HG02981 (cell line): ENCODE results near the gene KCNJ10.
"Not testable (repeated sequence)": the region's sequence is repeated elsewhere in the genome, so short reads cannot be mapped to it uniquely, and the experiment has no call there.

ENCODE experiments used
- ATAC-seq: cut with Tn5 transposase; IDR thresholded peaks from one replicate; pipeline ENCODE4 v1.9.1; 2021; ENCODE audit warnings: mild to moderate bottlenecking, moderate library complexity; ENCODE audit not compliant: unreplicated experiment

The KCNJ10 gene

DNA sequence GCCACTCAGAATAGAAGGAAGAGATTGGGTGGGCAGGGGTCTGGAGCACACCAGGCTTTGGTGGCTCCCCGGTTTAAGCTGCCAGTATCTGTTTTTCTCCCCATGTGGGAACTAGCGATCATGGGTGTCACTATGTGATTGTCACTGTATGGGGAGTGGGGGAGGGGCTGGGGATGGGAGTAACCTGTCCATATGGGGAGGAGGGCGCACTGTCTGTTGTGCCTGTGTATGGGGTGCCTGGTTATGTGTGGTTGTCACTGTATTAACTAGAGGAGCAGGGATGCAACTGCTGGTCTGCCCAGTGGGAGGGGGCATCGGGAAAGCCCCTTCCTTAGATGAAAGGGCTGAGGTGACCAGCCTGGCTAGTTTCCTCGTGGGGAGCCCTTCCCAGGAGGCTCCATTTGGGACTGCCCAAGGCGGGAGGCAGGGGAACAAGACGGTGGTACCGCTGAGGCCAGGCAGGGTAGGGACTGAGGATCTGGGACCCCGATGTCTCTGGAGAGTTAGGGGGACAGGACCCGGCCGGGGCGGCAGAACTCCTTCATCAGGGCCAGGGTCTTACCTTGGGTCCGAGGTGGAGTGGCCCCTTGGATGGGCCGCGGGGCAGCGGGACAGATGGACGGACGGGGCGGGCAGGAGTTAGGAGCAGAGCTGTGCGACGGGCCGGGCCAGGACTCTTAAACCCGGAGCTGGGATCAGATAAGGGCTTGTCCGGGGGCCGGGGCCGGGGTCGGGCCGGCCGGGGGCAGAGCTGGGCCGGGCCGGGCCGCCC lies at the start of gene KCNJ10:
KCNJ10 (minus strand) TSS at position 701 of the 772 bp plus-strand sequence. CDS start 27,628 bp downstream, outside the sequence.
- no peak for ATAC-seq

GRCh38 chr1:160118928-160119327 lies 49.0 kb upstream of the KCNJ10 start:
- ATAC-seq: no peak

DNA sequence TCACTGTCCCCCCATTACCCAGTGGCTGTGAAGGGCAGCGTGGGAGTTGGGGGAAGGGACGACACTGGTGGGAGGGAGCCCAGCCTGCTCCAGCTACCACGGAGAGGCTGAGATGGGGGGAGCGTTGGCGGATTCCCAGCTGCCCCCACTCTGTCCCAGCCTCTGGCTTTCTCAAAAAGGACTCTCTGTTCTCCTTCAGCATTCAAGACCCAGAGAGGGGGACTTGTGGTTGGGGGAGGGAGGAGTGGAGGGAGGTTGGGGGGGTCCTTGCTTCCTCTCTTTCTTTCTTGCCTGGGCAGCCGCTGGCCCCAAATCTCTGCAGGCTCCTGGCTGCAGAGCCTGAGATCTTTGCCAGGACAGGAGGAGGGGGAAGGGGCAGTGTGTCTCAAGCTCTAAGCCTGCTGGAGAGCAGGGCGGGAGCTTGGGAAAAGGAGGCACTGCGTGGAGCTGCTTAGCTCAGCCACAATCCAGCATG lies 47.8 kb upstream of the KCNJ10 start:
- no peak for ATAC-seq

DNA sequence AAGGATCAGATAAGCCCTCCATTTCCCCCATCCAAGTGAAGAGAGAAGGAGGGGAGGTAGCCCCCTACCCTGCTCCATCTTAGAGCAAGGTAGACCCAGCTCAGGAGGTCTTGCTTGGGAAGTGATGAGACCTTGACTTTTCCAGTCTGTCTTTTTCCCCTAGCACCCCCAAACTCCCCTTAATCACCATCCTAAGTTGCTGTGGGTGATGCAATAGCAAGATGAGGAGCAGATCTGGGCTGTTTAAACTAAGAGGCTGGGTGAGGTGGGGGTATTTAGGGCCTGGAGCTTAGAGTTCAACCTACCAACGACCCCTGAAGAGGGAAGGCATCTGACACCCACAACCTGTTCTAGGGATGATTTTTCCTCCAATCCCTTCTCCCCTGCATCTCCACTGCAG lies 47.3 kb upstream of the KCNJ10 start:
- no peak for ATAC-seq

DNA sequence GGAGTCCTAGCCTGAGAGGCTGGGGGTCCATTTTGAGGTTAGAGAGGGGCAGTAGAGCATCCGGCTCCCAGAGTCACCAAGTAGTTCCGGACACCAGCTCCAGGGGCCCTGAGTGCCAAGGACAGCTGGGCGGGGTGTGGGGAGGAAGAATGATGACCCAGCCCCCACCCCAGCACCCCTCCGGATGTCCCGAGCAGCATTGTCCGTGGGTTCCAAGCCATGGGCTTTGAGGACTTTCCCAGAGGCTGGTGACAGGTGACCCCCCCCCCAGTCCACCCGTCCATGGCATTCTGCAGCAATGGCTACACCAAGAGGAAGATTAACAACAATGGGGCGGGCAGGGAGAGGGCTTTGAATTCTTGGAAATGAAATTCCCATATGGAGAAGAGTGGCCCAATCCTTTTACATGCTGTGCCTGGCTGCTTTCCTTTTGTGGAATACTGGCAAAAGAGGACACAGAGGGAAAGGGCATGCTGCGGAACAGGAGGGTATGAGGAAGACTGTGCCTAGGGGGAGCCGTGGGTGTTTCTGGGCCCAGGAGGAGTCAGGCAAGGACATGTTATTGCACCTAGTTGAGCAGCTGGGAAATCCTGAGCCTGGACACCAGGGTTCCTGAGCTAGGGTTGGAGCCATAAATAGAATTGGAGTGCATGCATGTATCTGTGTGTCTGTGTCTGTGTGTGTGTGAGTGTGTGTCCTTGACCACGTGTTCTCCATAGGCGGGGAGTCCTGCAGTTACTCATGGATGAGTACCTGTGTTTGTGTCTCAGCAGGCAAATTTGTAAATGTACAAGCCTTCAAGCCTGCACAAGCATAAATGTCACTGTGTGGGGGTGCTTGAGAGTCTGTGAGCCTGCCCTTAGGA lies 46.6 kb upstream of the KCNJ10 start:
- ATAC-seq: no peak

- ATAC-seq: no peak
Observed at GRCh38 chr1:160115545-160116282, 45.8 kb upstream of the KCNJ10 start, which contains the start of gene ATP1A2. Gene ATP1A2, plus strand, starts transcription at chr1:160115759. Its CDS starts 103 bp downstream, at chr1:160115862.

GRCh38 chr1:160114085-160114484 lies 44.1 kb upstream of the KCNJ10 start:
- ATAC-seq: no peak

- ATAC-seq: no peak
Observed at GRCh38 chr1:160113407-160113806, 43.4 kb upstream of the KCNJ10 start.

GRCh38 chr1:160112357-160112756 lies 42.4 kb upstream of the KCNJ10 start:
- no peak for ATAC-seq

- ATAC-seq: not testable (repeated sequence)
Observed at GRCh38 chr1:160111462-160111861, 41.5 kb upstream of the KCNJ10 start.

DNA sequence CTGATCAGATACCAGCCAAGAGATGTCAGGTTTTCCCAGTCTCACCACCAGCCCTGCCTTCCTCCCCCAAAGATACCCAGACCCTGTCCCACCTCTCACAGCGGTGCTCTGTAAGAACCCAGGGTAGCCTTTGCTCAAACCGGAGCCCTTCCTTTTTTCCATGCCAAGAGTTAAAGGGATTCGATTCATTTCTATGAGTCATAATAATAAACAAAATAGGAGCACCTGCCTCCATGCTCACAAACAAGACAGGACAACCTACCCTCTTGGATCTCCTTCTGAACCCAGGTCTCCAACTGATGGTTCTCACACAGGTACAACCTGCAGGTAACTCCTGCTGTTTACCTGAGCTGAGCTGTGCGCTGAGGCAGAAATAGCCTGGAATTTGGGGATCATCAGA lies 39.7 kb upstream of the KCNJ10 start:
- no peak for ATAC-seq

DNA sequence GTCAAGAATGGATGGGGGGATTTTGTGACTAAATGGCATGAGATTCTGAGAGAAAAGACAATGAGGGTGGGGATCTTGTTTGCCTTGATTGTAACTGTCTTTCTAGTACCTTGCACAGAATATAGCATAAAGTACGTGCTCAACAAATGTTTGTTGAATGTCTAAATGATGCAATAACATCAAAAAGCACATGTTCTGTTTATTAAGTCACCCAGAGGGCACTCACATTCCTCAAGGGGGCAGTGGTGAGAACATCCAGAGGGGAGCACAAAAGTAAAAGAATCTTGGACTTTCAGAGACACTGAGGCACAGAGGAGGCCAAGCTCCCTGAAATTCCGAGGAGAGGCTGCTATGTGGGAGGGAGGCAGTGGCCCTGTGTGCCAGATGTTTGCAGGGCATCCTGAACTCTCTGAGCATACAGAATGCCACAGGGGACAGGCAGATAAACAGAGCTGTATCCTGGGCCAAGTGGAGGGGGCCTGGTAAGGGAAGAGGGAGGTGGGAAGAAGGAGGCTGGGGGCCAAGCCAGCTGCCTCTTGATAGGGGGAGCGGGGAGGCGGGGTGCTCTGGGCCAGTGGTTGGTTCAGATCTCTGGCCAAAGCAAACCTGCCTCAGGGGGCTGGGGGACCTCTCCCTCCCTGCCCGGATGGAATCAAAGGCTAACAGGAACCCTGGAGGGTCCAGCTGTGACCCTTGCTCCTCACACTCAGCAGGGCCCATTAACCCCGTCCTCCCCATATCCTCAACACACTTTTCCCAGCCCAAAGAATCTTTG lies 39.1 kb upstream of the KCNJ10 start:
- ATAC-seq: no peak

- no peak for ATAC-seq
Observed at GRCh38 chr1:160107512-160107911, 37.6 kb upstream of the KCNJ10 start.

- no peak for ATAC-seq
Observed at GRCh38 chr1:160105155-160105554, 35.2 kb upstream of the KCNJ10 start.

GRCh38 chr1:160104486-160104885 lies 34.5 kb upstream of the KCNJ10 start:
- no peak for ATAC-seq

DNA sequence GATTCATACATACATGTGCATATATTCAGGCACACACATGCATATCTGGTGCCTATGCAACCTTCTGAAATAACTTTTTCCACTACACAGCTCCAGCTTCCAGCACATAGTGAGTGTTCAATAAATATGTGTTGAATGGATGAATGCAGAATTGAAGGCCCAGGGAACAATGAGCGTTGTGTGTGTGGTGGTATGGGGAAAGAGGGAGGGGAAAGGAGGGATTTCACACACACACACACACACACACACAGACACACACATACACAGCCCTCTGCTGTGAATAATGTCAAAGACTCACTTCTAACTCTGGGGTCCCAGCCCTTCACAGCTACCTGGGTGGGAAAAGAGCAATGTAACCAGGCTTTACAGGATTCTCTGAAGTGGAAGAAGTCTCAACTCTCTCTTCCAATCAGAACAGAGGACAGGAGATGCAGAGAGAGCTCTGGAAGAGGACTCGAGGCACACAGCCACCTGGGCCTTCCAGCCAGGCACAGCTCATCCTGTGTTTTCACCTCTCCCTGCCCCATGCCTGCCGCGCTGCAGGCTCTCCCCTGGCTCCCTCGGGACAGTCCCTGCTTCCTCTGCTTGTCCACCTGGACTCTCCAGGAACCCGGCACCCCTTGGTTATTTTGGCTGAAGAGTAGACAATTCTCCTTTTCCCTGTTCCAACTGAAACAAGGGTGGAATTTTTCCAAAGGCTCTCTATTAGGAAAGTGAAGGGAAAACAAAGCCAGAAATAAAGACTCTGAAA lies 33.9 kb upstream of the KCNJ10 start:
- ATAC-seq: no peak

GRCh38 chr1:160101717-160102522 lies 32.0 kb upstream of the KCNJ10 start:
- no peak for ATAC-seq

GRCh38 chr1:160101037-160101716 lies 31.2 kb upstream of the KCNJ10 start:
- no peak for ATAC-seq
